IPS DF 6.9 (cell line): ENCODE measurements around the gene CCDC24.
A peak's percentile ranks its signal among the peaks of the same experiment; 100 is the strongest.

ENCODE experiments used
- DNase-seq: peaks from one replicate; pipeline ENCODE4 v3.0.0-alpha.2; 2013; ENCODE audit warnings: low read depth, low spot score
- H3K27ac ChIP-seq: one replicate; pipeline ENCODE4 v1.5.1; 2013; ENCODE audit warnings: low read length, control low read depth
- H3K27me3 ChIP-seq: 2 replicates; pipeline ENCODE4 v1.6.1; 2013; ENCODE audit warnings: mild to moderate bottlenecking, low read length; ENCODE audit not compliant: control insufficient read depth, insufficient read depth
- H3K36me3 ChIP-seq: 2 replicates; pipeline ENCODE4 v1.6.1; 2013; ENCODE audit warnings: low read length; ENCODE audit not compliant: control insufficient read depth, insufficient read depth
- H3K4me1 ChIP-seq: 2 replicates; pipeline ENCODE4 v1.6.1; 2013; ENCODE audit warnings: low read length; ENCODE audit not compliant: control insufficient read depth, insufficient read depth
- H3K4me3 ChIP-seq: 2 replicates; pipeline ENCODE4 v1.5.1; 2013; ENCODE audit warnings: mild to moderate bottlenecking, low read length
- H3K9me3 ChIP-seq: 2 replicates; pipeline ENCODE4 v1.6.1; 2013; ENCODE audit warnings: low read length, inconsistent platforms; ENCODE audit not compliant: control insufficient read depth, insufficient read depth
- WGBS: extraction: QIAGEN DNeasy Blood & Tissue Kit; methylation state at CpG from one replicate; pipeline ENCODE4 v1.1.7; 2013; ENCODE audit warnings: mixed read lengths, missing lambda C conversion rate; ENCODE audit not compliant: insufficient read length, insufficient coverage; 5-methylcytosine and 5-hydroxymethylcytosine counted together

CCDC24 gene

DNA sequence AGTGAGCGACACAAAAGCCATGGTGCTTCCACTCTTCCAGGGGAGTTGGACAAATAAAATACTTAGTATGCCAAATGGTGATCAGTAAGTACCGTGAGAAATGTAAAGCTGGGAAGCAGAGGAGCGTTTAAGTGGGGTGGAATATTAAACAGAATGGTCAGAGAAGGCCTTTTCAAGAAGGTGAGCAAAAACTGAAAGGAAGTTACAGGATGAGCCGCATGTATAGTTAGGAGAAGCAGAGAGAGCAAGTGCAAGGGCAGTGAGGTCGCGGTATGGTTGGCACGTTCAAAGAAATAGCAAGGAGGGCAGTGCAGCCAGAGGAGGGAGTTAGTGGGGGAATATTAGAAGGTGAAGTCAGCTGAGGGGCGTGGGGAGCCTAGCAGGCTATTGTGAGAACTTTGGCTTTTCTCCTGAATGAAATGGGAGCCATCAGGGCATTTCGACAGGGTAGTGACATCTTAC is 17.4 kb upstream of the CCDC24 start:
- H3K36me3 ChIP-seq: peaks cover 10% of the 10 kb centered on the region
- WGBS: no CpG with 5 or more reads among the region's 9 CpGs
- DNase-seq: no peak

DNA sequence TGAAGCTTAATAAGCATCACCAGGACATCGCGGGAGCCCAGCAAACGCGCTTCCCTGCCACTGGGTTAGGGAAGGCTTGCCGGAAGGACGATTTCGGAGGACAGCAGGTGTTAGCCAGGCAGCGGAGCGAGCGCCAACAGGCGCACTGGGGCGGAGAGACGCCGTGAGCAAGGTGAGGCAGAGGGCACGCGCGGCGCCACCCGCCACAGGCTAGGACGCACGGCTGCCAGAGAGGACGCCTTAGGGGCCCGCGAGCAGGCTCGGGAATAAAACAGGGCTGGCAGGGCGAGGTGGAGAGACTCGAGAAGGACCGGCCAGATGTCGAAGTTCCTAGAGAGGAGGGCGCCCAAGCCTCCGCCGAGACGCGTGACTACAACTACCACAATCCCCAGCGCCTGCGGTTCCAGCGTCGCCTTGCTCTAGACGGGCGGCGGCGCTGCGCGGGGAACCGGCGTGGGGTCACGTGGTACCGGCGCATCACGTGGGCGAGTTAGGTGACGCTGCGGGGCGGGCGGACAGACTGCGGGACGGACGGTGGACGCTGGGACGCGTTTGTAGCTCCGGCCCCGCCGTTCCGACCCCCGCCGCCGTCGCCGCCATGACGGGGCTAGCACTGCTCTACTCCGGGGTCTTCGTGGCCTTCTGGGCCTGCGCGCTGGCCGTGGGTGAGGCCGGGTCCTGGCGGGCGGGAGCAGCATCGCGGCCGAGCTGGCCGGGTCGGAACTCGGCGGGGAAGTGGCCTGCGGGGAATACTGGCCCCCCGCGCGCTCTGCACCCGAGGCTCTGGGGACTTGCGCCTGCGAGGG is 16.8 kb upstream of the CCDC24 start, which contains the start of gene ATP6V0B:
TSS of gene ATP6V0B (plus strand) at position 518 of the 806 bp plus-strand sequence. CDS start at position 599, 81 bp downstream.
- DNase-seq: peak; percentile 91
- H3K27me3 ChIP-seq: no peaks in the 10 kb centered on the region
- H3K27ac ChIP-seq: no peak within 1 kb of the TSS
- H3K4me1 ChIP-seq: peaks cover 3% of the 10 kb centered on the region; the same call in 1 of the 2 replicates
- WGBS: no CpG with 5 or more reads among the region's 93 CpGs
- no peaks in the 10 kb centered on the region for H3K9me3 ChIP-seq
- H3K4me3 ChIP-seq: peak within 1 kb of the TSS; percentile 91
- H3K36me3 ChIP-seq: peaks cover 10% of the 10 kb centered on the region

More for the DNA sequence above, 17.4 kb upstream of the CCDC24 start:
- Histone ChIP-seq H3K27ac (no peak overlapping the region), H3K4me1 (peaks cover 3% of the 10 kb centered on the region; the same call in 1 of the 2 replicates), H3K27me3 (no peaks in the 10 kb centered on the region), H3K4me3 (peak overlapping the region; percentile 91; the same call in 1 of the 2 replicates), H3K9me3 (no peaks in the 10 kb centered on the region)

DNA sequence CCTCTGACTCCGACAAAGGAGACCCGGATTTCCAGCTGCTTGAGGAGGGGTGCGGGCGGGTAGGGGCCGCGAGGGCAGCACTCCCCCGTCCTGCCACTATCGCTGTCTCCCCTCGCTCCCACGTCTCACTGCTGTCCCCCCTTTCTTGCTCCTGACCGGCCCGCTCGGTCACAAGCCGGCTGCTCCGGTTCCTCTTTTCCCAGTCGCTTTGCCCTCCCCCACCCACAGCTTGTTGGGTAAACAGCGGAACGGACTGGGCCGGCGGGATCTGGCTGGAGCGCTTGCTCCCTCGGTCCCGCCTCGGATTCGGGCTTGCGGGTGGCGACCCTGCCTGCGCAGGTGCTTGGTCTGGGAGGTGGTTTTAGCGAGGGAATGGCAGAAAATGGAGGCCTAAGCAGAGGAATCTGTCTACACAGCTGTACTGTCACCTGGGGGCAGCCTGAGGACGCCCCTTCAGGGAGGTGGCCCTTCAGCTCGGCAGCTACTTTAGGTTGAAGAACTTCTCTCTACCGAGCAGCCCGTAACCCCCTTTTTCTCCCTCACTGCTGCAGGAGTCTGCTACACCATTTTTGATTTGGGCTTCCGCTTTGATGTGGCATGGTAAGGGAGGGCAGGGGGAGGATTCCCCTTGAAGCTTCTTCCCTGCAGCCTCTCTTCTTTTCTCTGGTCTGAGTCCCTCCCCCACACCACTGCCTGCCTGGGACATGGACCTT is 16.0 kb upstream of the CCDC24 start:
- Histone ChIP-seq H3K27me3 (no peaks in the 10 kb centered on the region), H3K36me3 (peaks cover 10% of the 10 kb centered on the region), H3K9me3 (no peaks in the 10 kb centered on the region), H3K27ac (no peak overlapping the region), H3K4me3 (peak overlapping the region; percentile 91), H3K4me1 (peaks cover 6% of the 10 kb centered on the region; the same call in 1 of the 2 replicates)
- no CpG with 5 or more reads among the region's 34 CpGs for WGBS
- no peak for DNase-seq

DNA sequence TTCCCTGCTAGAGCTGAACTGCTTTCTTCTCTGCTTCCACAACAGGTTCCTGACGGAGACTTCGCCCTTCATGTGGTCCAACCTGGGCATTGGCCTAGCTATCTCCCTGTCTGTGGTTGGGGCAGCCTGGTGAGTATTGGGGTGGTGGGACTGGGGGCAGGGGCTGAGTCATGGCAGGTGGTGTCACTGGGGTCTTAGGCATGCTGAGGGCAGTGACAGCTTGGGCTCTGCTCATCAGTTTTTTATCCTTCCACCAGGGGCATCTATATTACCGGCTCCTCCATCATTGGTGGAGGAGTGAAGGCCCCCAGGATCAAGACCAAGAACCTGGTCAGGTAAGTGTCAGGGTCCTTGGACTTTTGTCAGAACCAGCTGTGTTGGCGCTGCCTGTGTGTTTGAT is 15.4 kb upstream of the CCDC24 start:
- Histone ChIP-seq H3K36me3 (peaks cover 10% of the 10 kb centered on the region), H3K4me3 (no peak overlapping the region), H3K4me1 (peaks cover 4% of the 10 kb centered on the region; the same call in 1 of the 2 replicates), H3K27ac (no peak overlapping the region), H3K27me3 (no peaks in the 10 kb centered on the region), H3K9me3 (no peaks in the 10 kb centered on the region)
- no CpG with 5 or more reads among the region's 4 CpGs for WGBS
- no peak for DNase-seq

DNA sequence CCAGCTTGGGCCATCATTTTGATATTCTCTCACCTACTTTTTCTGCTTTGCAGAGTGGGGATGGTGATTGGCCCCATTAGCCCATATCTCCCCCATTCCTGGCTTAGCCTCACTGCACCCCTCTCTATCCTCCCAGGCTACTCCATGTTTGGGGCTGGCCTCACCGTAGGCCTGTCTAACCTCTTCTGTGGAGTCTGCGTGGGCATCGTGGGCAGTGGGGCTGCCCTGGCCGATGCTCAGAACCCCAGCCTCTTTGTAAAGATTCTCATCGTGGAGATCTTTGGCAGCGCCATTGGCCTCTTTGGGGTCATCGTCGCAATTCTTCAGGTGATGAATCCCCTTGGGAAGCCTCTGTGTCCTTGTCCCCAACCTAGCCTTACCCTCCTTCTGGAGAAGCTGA is 14.5 kb upstream of the CCDC24 start:
- Histone ChIP-seq H3K4me1 (peaks cover 4% of the 10 kb centered on the region; the same call in 1 of the 2 replicates), H3K27ac (no peak overlapping the region), H3K27me3 (no peaks in the 10 kb centered on the region), H3K4me3 (no peak overlapping the region), H3K9me3 (no peaks in the 10 kb centered on the region), H3K36me3 (peaks cover 11% of the 10 kb centered on the region)
- no peak for DNase-seq
- WGBS: no CpG with 5 or more reads among the region's 8 CpGs

DNA sequence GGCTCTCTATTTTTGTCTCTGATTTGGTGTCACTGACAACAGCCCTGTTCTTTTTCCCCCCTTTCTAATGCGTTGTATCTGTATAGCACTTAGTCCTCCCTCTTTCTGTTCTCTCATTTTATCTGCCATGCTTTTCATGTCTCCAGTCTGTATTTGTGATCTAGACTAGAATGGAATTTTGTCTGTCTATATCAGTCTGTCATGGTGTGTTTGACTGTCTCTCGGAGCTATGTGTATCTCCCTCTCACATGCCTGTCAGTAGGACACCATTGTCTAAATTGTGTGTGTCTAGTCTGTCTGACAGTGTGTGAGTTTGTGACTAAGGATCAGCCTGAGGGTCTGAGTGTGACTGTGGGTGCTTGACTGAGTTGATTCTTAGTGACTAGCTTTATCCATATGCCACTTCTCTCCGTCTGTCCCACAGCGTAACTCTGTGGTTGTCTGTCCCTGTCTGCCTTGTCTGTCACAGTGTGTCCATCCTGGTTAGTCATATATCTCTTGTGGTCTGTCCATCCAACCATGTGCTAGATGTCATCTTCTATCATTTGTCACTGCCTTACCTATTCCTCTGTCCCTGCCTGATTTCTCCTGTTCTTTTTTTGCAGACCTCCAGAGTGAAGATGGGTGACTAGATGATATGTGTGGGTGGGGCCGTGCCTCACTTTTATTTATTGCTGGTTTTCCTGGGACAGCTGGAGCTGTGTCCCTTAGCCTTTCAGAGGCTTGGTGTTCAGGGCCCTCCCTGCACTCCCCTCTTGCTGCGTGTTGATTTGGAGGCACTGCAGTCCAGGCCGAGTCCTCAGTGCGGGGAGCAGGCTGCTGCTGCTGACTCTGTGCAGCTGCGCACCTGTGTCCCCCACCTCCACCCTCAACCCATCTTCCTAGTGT is 13.8 kb upstream of the CCDC24 start:
- no peak for DNase-seq
- peaks cover 6% of the 10 kb centered on the region for H3K36me3 ChIP-seq
- H3K27me3 ChIP-seq: no peaks in the 10 kb centered on the region
- H3K9me3 ChIP-seq: no peaks in the 10 kb centered on the region
- peaks cover 4% of the 10 kb centered on the region; the same call in 1 of the 2 replicates for H3K4me1 ChIP-seq
- no CpG with 5 or more reads among the region's 9 CpGs for WGBS
- H3K27ac ChIP-seq: no peak overlapping the region
- no peak overlapping the region for H3K4me3 ChIP-seq

DNA sequence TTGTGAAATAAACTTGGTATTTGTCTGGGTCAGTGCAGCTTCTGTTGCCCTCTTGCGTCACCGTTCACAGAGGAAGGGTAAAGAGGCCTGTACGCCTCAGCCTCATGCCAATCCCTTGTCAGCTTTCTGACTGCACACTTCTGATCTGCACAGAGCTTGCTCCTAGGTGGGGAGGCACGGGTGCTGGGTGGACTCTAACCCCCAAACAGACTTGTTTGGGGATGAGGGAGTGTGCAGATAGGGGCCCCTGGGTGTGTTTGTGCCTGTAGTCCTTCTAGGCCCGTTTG is 13.2 kb upstream of the CCDC24 start:
- Histone ChIP-seq H3K27me3 (no peaks in the 10 kb centered on the region), H3K4me1 (peaks cover 4% of the 10 kb centered on the region; the same call in 1 of the 2 replicates), H3K27ac (no peak overlapping the region), H3K36me3 (peaks cover 5% of the 10 kb centered on the region; the same call in 1 of the 2 replicates), H3K4me3 (no peak overlapping the region), H3K9me3 (no peaks in the 10 kb centered on the region)
- WGBS: no CpG with 5 or more reads among the region's 5 CpGs
- no peak for DNase-seq

DNA sequence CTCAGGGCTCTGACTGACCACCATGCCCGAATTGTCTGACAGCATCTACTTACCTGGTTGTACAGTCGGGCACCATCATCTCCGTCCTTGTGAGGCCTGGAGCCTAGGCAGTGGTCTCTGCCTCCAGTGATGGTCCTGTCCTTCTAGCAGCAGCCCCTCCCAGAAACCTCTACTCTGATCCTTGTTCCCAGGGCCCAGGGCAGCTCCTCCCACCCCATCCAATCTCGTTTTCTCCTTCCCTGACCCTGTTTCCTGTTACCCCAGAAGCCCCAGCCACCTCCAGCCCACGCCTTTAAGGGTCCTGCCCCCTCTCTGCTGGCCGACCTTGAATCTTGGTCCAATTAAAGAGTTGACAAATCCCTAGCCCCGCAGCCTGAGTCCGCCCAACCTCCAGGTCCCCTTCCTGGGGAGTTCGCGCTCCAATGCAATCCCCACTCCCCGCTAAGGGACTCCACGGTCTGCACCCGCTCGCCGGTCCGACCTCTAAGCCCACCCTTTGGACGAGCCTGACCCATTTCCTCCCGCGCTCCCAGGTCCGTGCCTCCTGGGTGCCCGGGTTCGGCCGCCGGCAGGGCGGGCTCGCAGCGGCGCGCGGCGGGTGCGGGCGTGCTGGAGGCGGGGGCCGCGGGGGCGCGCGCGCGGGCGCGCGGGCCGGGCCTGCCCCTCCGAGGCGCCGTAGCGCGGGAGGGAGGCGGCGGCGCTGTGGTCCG is 12.7 kb upstream of the CCDC24 start, which contains the start of gene B4GALT2:
TSS of gene B4GALT2 (plus strand) at position 660 of the 710 bp plus-strand sequence. CDS start 1,951 bp downstream, outside the sequence.
- no peaks in the 10 kb centered on the region for H3K9me3 ChIP-seq
- H3K27me3 ChIP-seq: no peaks in the 10 kb centered on the region
- peaks cover 5% of the 10 kb centered on the region; the same call in 1 of the 2 replicates for H3K36me3 ChIP-seq
- peaks cover 4% of the 10 kb centered on the region; the same call in 1 of the 2 replicates for H3K4me1 ChIP-seq
- WGBS: no CpG with 5 or more reads among the region's 54 CpGs
- no peak for DNase-seq
- H3K4me3 ChIP-seq: peak within 1 kb of the TSS; percentile 55
- no peak within 1 kb of the TSS for H3K27ac ChIP-seq

DNA sequence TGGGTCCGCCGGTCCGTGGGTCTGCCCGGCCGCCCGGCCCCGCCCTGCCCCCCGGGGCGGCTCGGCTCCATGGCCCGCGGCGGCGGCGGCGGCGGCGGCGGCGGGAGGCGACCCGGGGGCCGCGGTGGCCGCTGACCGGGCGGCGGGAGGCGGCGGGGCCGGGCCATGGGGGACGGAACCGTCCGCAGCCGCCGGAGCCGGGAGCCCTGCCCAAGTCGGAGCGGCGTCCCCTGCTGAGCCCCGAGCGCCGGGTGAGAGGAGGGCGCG is 12.2 kb upstream of the CCDC24 start:
- DNase-seq: no peak
- H3K4me1 ChIP-seq: peaks cover 4% of the 10 kb centered on the region; the same call in 1 of the 2 replicates
- no peak overlapping the region for H3K27ac ChIP-seq
- H3K9me3 ChIP-seq: no peaks in the 10 kb centered on the region
- WGBS: no CpG with 5 or more reads among the region's 45 CpGs
- peak overlapping the region; percentile 55; the same call in 1 of the 2 replicates for H3K4me3 ChIP-seq
- no peaks in the 10 kb centered on the region for H3K27me3 ChIP-seq
- peaks cover 5% of the 10 kb centered on the region; the same call in 1 of the 2 replicates for H3K36me3 ChIP-seq
